GM23338 (cell line): ENCODE data around the gene INHA. TPM values are rescaled to one million over a fixed set of nuclear protein-coding genes. Genes with fewer than 3 reads are reported as not detected.

Experiments used
- ATAC-seq: fragments of 200-7000 bp; cut with Tn5 transposase; 3 replicates; pipeline ENCODE4 v1.9.1; 2020
- DNase-seq: peaks from one replicate; pipeline ENCODE4 v3.0.0-alpha.2; 2015; ENCODE audit warnings: low spot score
- H2AFZ ChIP-seq: fragments of 200-600 bp; sonication (generic); 2 replicates; pipeline ENCODE4 v1.8.0; 2016; ENCODE audit warnings: antibody characterized with exemption, mild to moderate bottlenecking, moderate library complexity
- H3F3A ChIP-seq: fragments of 200-600 bp; sonication (generic); replicated peaks from 2 replicates; pipeline ENCODE4 v1.8.0; 2017; ENCODE audit warnings: antibody characterized with exemption, mixed run types, low read depth
- H3K27ac ChIP-seq: fragments of 200-600 bp; sonication (generic); 2 replicates; pipeline ENCODE4 v1.6.1; 2016; ENCODE audit warnings: low read depth
- H3K27me3 ChIP-seq: fragments of 200-600 bp; sonication (generic); 2 replicates; pipeline ENCODE4 v1.8.0; 2016; ENCODE audit warnings: mild to moderate bottlenecking, mixed run types, moderate library complexity; ENCODE audit not compliant: insufficient read depth
- H3K36me3 ChIP-seq: fragments of 200-600 bp; sonication (generic); 2 replicates; pipeline ENCODE4 v1.8.0; 2016; ENCODE audit warnings: mild to moderate bottlenecking; ENCODE audit not compliant: insufficient read depth
- H3K4me1 ChIP-seq: fragments of 200-600 bp; sonication (generic); 2 replicates; pipeline ENCODE4 v1.8.0; 2016; ENCODE audit warnings: mild to moderate bottlenecking, moderate library complexity; ENCODE audit not compliant: insufficient read depth
- H3K4me2 ChIP-seq: fragments of 200-600 bp; sonication (generic); 2 replicates; pipeline ENCODE4 v1.7.1; 2017; ENCODE audit warnings: mixed run types
- H3K4me3 ChIP-seq: fragments of 200-600 bp; sonication (generic); 2 replicates; pipeline ENCODE4 v1.6.1; 2016; ENCODE audit warnings: mixed run types
- H3K79me2 ChIP-seq: fragments of 200-600 bp; sonication (generic); replicated peaks from 2 replicates; pipeline ENCODE4 v1.8.0; 2017; ENCODE audit warnings: mild to moderate bottlenecking; ENCODE audit not compliant: insufficient read depth
- H3K9me2 ChIP-seq: fragments of 200-600 bp; sonication (generic); 2 replicates; pipeline ENCODE4 v1.8.0; 2017; ENCODE audit not compliant: insufficient read depth
- H4K20me1 ChIP-seq: fragments of 200-600 bp; sonication (generic); replicated peaks from 2 replicates; pipeline ENCODE4 v1.8.0; 2017; ENCODE audit warnings: mild to moderate bottlenecking; ENCODE audit not compliant: insufficient read depth
- H3K27ac Mint-ChIP-seq: 2 replicates; pipeline ENCODE4 v1.8.0; 2020; ENCODE audit warnings: inconsistent platforms, mild to moderate bottlenecking, moderate library complexity, mixed read lengths
- H3K27me3 Mint-ChIP-seq: 3 replicates; pipeline ENCODE4 v1.8.0; 2022; ENCODE audit warnings: low read depth, mild to moderate bottlenecking, moderate library complexity, mixed read lengths, inconsistent platforms; ENCODE audit not compliant: insufficient read depth, poor library complexity
- H3K36me3 Mint-ChIP-seq: 3 replicates; pipeline ENCODE4 v1.8.0; 2021; ENCODE audit warnings: low read depth, mild to moderate bottlenecking, inconsistent platforms, moderate library complexity, mixed read lengths
- H3K4me1 Mint-ChIP-seq: 3 replicates; pipeline ENCODE4 v1.8.0; 2020; ENCODE audit warnings: mild to moderate bottlenecking, inconsistent platforms, mixed read lengths
- H3K4me3 Mint-ChIP-seq: 3 replicates; pipeline ENCODE4 v1.8.0; 2021; ENCODE audit warnings: moderate library complexity, mild to moderate bottlenecking, inconsistent platforms, mixed read lengths
- H3K9me3 Mint-ChIP-seq: 3 replicates; pipeline ENCODE4 v1.8.0; 2020; ENCODE audit warnings: moderate library complexity, mild to moderate bottlenecking, inconsistent platforms, mixed read lengths
- CREB1 ChIP-seq: fragments of 250-450 bp; sonication (Bioruptor Pico); IDR thresholded peaks from 2 replicates; pipeline ENCODE4 v1.5.0; 2020; ENCODE audit warnings: low read depth, mild to moderate bottlenecking, moderate library complexity
- EZH2 ChIP-seq: fragments of 200-600 bp; sonication (generic); IDR thresholded peaks from one replicate; pipeline ENCODE4 v1.8.0; 2017; ENCODE audit warnings: antibody characterized with exemption, mild to moderate bottlenecking, low read depth; ENCODE audit not compliant: unreplicated experiment
- JUNB ChIP-seq: IDR thresholded peaks from one replicate; pipeline ENCODE4 v1.6.1; 2016; ENCODE audit warnings: antibody characterized with exemption; ENCODE audit not compliant: unreplicated experiment
- NANOG ChIP-seq: IDR thresholded peaks from 2 replicates; pipeline ENCODE4 v1.6.1; 2016; ENCODE audit warnings: antibody characterized with exemption, borderline replicate concordance
- STAT1 ChIP-seq: IDR thresholded peaks from one replicate; pipeline ENCODE4 v1.6.1; 2016; ENCODE audit warnings: antibody characterized with exemption; ENCODE audit not compliant: unreplicated experiment
- ZNF114 ChIP-seq: fragments of 250-450 bp; sonication (Bioruptor Pico); IDR thresholded peaks from 2 replicates; pipeline ENCODE4 v1.5.0; 2020; ENCODE audit warnings: mild to moderate bottlenecking, moderate library complexity
- polyA plus RNA-seq: library from polyadenylated mRNA; unstranded; fragments of >200 nt; fragmentation: Nextera tagmentation; extraction: Ambion mirVana; gene quantifications from 2 replicates; pipeline ENCODE4 v1.2.1, GENCODE V29; 2016
- total RNA-seq: library from RNA; depleted of rRNA; stranded (reverse); fragments of >200 nt; shearing (Covaris generic); gene quantifications from 2 replicates; pipeline ENCODE4 v1.2.3, GENCODE V29; 2014
- TF ChIP-seq, protein P1 (sequence below), 2 experiments: fragments of 200-600 bp in 1 of 2; sonication (generic) in 1 of 2; conservative IDR thresholded peaks; 2 replicates each; pipeline versions ENCODE4 v1.5.1 to v1.6.1; 2016 to 2017; ENCODE audit warnings: antibody characterized with exemption in 2 of 2, low read depth in 2 of 2, mild to moderate bottlenecking in 2 of 2, moderate library complexity in 1 of 2
- TF ChIP-seq, protein P2 (sequence below): IDR thresholded peaks from 2 replicates; pipeline ENCODE4 v1.6.1; 2016; ENCODE audit warnings: antibody characterized with exemption
- TF ChIP-seq, protein P3 (sequence below): IDR thresholded peaks from one replicate; pipeline ENCODE4 v1.6.1; 2018; ENCODE audit warnings: antibody characterized with exemption; ENCODE audit not compliant: unreplicated experiment

INHA gene
- total and polyA plus RNA-seq, 2 experiments from 2014 or later: 1.5 to 1.6 TPM

- TF ChIP-seq, protein P1, sequence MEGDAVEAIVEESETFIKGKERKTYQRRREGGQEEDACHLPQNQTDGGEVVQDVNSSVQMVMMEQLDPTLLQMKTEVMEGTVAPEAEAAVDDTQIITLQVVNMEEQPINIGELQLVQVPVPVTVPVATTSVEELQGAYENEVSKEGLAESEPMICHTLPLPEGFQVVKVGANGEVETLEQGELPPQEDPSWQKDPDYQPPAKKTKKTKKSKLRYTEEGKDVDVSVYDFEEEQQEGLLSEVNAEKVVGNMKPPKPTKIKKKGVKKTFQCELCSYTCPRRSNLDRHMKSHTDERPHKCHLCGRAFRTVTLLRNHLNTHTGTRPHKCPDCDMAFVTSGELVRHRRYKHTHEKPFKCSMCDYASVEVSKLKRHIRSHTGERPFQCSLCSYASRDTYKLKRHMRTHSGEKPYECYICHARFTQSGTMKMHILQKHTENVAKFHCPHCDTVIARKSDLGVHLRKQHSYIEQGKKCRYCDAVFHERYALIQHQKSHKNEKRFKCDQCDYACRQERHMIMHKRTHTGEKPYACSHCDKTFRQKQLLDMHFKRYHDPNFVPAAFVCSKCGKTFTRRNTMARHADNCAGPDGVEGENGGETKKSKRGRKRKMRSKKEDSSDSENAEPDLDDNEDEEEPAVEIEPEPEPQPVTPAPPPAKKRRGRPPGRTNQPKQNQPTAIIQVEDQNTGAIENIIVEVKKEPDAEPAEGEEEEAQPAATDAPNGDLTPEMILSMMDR (conservative IDR thresholded peaks at IDR 0.05; ENCODE audit: low read depth in 2 of 2): no peak
- TF ChIP-seq ZNF114 (CRISPR knock-in tag): no peak
- TF ChIP-seq, protein P2, sequence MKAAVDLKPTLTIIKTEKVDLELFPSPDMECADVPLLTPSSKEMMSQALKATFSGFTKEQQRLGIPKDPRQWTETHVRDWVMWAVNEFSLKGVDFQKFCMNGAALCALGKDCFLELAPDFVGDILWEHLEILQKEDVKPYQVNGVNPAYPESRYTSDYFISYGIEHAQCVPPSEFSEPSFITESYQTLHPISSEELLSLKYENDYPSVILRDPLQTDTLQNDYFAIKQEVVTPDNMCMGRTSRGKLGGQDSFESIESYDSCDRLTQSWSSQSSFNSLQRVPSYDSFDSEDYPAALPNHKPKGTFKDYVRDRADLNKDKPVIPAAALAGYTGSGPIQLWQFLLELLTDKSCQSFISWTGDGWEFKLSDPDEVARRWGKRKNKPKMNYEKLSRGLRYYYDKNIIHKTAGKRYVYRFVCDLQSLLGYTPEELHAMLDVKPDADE: no peak
- no peak for TF ChIP-seq CREB1 (CRISPR knock-in tag)
- no peak for TF ChIP-seq STAT1
- no peak for TF ChIP-seq JUNB
Observed at GRCh38 chr2:219620546-219620945, 48.4 kb downstream of the INHA start (continued).

- H3K4me3 Mint-ChIP-seq: no peak overlapping the region
- H3K27me3 ChIP-seq: peaks cover 4% of the 10 kb centered on the region; the same call in 1 of the 2 replicates
- H3F3A ChIP-seq: 0 out of 2 replicates have a peak, but pooled peaks cover 5% of the 10 kb centered on the region
- H3K4me2 ChIP-seq: no peak overlapping the region
- DNase-seq (no peak), ATAC-seq (no peak)
- H3K9me3 Mint-ChIP-seq: no peaks in the 10 kb centered on the region
- no peaks in the 10 kb centered on the region; the same call in 1 of the 2 replicates for H4K20me1 ChIP-seq
- H3K4me1 Mint-ChIP-seq: peaks cover 5% of the 10 kb centered on the region; the same call in 2 of the 3 replicates
- peaks cover 4% of the 10 kb centered on the region; the same call in 1 of the 2 replicates for H3K4me1 ChIP-seq
- no peak overlapping the region for H3K27ac Mint-ChIP-seq
- no peaks in the 10 kb centered on the region for H3K79me2 ChIP-seq
- peaks cover 12% of the 10 kb centered on the region for H3K27me3 Mint-ChIP-seq
- no peak overlapping the region for H3K27ac ChIP-seq
- TF ChIP-seq, protein P1 (conservative IDR thresholded peaks at IDR 0.05; ENCODE audit: low read depth in 2 of 2): no peak
- TF ChIP-seq JUNB: no peak
- H3K4me3 ChIP-seq: no peak overlapping the region
- no peak overlapping the region for H2AFZ ChIP-seq
- no peaks in the 10 kb centered on the region for H3K36me3 Mint-ChIP-seq
- no peaks in the 10 kb centered on the region for H3K9me2 ChIP-seq
- H3K36me3 ChIP-seq: no peaks in the 10 kb centered on the region
Observed at GRCh38 chr2:219621935-219622334, 49.8 kb downstream of the INHA start.

DNA sequence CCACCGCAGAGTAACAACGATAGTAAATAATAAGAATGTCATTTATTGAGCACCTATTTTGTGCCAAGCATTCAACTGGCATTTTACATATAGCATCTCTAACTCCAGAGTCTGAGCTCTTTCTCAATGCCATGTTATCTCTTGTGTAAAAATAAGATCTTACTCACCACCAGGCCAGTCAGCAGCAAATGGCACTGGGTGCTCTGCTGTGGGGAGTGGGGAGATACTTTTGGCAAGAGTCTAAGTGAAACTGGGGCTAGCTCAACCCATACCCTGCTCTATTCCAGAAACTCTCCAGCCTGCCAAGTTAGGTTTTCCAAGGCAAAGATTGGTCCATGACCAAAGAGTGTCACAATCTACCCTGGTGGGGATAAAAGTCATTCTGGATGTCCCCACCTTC lies 50.4 kb downstream of the INHA start:
- peaks cover 6% of the 10 kb centered on the region; the same call in 1 of the 2 replicates for H3K27me3 ChIP-seq
- no peaks in the 10 kb centered on the region for H3K36me3 ChIP-seq
- Mint-ChIP-seq H3K4me1 (peaks cover 6% of the 10 kb centered on the region; the same call in 2 of the 3 replicates), H3K27me3 (peaks cover 13% of the 10 kb centered on the region), H3K27ac (no peak overlapping the region), H3K9me3 (no peaks in the 10 kb centered on the region), H3K4me3 (no peak overlapping the region), H3K36me3 (no peaks in the 10 kb centered on the region)
- no peak overlapping the region for H3K4me3 ChIP-seq
- no peaks in the 10 kb centered on the region for H3K9me2 ChIP-seq
- no peak overlapping the region for H3K27ac ChIP-seq
- H3F3A ChIP-seq: 0 out of 2 replicates have a peak, but pooled peaks cover 5% of the 10 kb centered on the region
- peaks cover 4% of the 10 kb centered on the region; the same call in 1 of the 2 replicates for H3K4me1 ChIP-seq
- no peaks in the 10 kb centered on the region for H3K79me2 ChIP-seq
- H4K20me1 ChIP-seq: no peaks in the 10 kb centered on the region; the same call in 1 of the 2 replicates
- no peak for DNase-seq
- no peak overlapping the region for H3K4me2 ChIP-seq
- ATAC-seq: no peak
- H2AFZ ChIP-seq: no peak overlapping the region
- no peak for TF ChIP-seq STAT1
- no peak for TF ChIP-seq NANOG
- TF ChIP-seq, protein P2: no peak
- TF ChIP-seq JUNB: no peak
- TF ChIP-seq, protein P3, sequence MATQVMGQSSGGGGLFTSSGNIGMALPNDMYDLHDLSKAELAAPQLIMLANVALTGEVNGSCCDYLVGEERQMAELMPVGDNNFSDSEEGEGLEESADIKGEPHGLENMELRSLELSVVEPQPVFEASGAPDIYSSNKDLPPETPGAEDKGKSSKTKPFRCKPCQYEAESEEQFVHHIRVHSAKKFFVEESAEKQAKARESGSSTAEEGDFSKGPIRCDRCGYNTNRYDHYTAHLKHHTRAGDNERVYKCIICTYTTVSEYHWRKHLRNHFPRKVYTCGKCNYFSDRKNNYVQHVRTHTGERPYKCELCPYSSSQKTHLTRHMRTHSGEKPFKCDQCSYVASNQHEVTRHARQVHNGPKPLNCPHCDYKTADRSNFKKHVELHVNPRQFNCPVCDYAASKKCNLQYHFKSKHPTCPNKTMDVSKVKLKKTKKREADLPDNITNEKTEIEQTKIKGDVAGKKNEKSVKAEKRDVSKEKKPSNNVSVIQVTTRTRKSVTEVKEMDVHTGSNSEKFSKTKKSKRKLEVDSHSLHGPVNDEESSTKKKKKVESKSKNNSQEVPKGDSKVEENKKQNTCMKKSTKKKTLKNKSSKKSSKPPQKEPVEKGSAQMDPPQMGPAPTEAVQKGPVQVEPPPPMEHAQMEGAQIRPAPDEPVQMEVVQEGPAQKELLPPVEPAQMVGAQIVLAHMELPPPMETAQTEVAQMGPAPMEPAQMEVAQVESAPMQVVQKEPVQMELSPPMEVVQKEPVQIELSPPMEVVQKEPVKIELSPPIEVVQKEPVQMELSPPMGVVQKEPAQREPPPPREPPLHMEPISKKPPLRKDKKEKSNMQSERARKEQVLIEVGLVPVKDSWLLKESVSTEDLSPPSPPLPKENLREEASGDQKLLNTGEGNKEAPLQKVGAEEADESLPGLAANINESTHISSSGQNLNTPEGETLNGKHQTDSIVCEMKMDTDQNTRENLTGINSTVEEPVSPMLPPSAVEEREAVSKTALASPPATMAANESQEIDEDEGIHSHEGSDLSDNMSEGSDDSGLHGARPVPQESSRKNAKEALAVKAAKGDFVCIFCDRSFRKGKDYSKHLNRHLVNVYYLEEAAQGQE: no peak
- no peak for TF ChIP-seq ZNF114 (CRISPR knock-in tag)
- no peak for TF ChIP-seq EZH2
